LNCAP (cell line): ENCODE results near the gene LRRC61.

Experiments used
- CTCF ChIP-seq: fragments of 450-650 bp; IDR thresholded peaks from 2 replicates; pipeline ENCODE4 v1.5.1; 2017; ENCODE audit warnings: mild to moderate bottlenecking

The LRRC61 gene

GRCh38 chr7:150382844-150383225 lies 59.7 kb downstream of the LRRC61 start:
- no peak for TF ChIP-seq CTCF

GRCh38 chr7:150383710-150384397 lies 60.7 kb downstream of the LRRC61 start:
- TF ChIP-seq CTCF = no peak

- no peak for TF ChIP-seq CTCF
Observed at GRCh38 chr7:150384406-150385301, 61.5 kb downstream of the LRRC61 start.

- no peak for TF ChIP-seq CTCF
Observed at GRCh38 chr7:150385302-150385723, 62.2 kb downstream of the LRRC61 start.
